Activated CD4-positive, CD25-positive, alpha-beta regulatory T cell treated with anti-CD3 and anti-CD28 coated beads, Interleukin-2, amount 50 U/mL, for 24 hours (primary cell): ENCODE results near the gene CD177.
"Not testable (repeated sequence)": the region's sequence is repeated elsewhere in the genome, so short reads cannot be mapped to it uniquely, and the experiment has no call there.

Experiments
- ATAC-seq, 2 donors: fragments of 150-1000 bp; cut with Tn5 transposase; one replicate each; pipeline ENCODE4 v1.10.0; 2021; ENCODE audit warnings: mild to moderate bottlenecking in 1 of 2, moderate library complexity in 1 of 2

CD177 gene

GRCh38 chr19:43353606-43354304 is at the start of gene CD177:
Gene CD177 (plus strand): TSS chr19:43353686. CDS start chr19:43353715, 29 bp downstream.
- ATAC-seq: no peak

- no peak for ATAC-seq
These were observed 47.8 kb upstream of the CD177 start for GRCh38 chr19:43305642-43306041.

- ATAC-seq: no peak
These were observed 47.4 kb upstream of the CD177 start for GRCh38 chr19:43306097-43306496.

GRCh38 chr19:43308244-43308815 is 45.2 kb upstream of the CD177 start:
- no peak for ATAC-seq

GRCh38 chr19:43309466-43309865 is 44.0 kb upstream of the CD177 start:
- ATAC-seq: no peak

GRCh38 chr19:43310221-43310620 is 43.3 kb upstream of the CD177 start:
- ATAC-seq: no peak

GRCh38 chr19:43311256-43311655 is 42.2 kb upstream of the CD177 start:
- no peak for ATAC-seq

GRCh38 chr19:43311706-43312105 is 41.8 kb upstream of the CD177 start:
- ATAC-seq: no peak

- ATAC-seq: no peak
These were observed 39.6 kb upstream of the CD177 start for GRCh38 chr19:43313711-43314495.

- ATAC-seq: no peak
These were observed 37.6 kb upstream of the CD177 start for GRCh38 chr19:43315851-43316250.

GRCh38 chr19:43316591-43317319 is 36.7 kb upstream of the CD177 start:
- no peak for ATAC-seq

- ATAC-seq: no peak
These were observed 35.3 kb upstream of the CD177 start for GRCh38 chr19:43318203-43318602.

GRCh38 chr19:43318796-43319314 is 34.6 kb upstream of the CD177 start:
- ATAC-seq: no peak

GRCh38 chr19:43320546-43320945 is 32.9 kb upstream of the CD177 start:
- no peak for ATAC-seq

GRCh38 chr19:43326761-43327160 is 26.7 kb upstream of the CD177 start:
- ATAC-seq: not testable (repeated sequence)

- not testable (repeated sequence) for ATAC-seq
These were observed 24.9 kb upstream of the CD177 start for GRCh38 chr19:43328561-43328960.

GRCh38 chr19:43329049-43329448 is 24.4 kb upstream of the CD177 start:
- ATAC-seq: not testable (repeated sequence)

- no peak for ATAC-seq
These were observed 23.5 kb upstream of the CD177 start for GRCh38 chr19:43329989-43330388.

GRCh38 chr19:43330726-43331434 is 22.6 kb upstream of the CD177 start:
- ATAC-seq: no peak

GRCh38 chr19:43331435-43332010 is 22.0 kb upstream of the CD177 start:
- ATAC-seq: no peak

- no peak for ATAC-seq
These were observed 21.2 kb upstream of the CD177 start for GRCh38 chr19:43332058-43332922.
